GM23248 (cell line): Measurements from ENCODE around the gene ZNF813.

ENCODE experiments used
- EZH2 ChIP-seq: fragments of 200-600 bp; sonication (generic); IDR thresholded peaks from 2 replicates; pipeline ENCODE4 v1.6.1; 2018; ENCODE audit warnings: antibody characterized with exemption, mild to moderate bottlenecking; ENCODE audit not compliant: insufficient read depth, poor library complexity, severe bottlenecking
- EZH2phosphoT487 ChIP-seq: fragments of 200-600 bp; sonication (generic); IDR thresholded peaks from 2 replicates; pipeline ENCODE4 v1.6.1; 2018; ENCODE audit warnings: antibody characterized with exemption, moderate library complexity, mild to moderate bottlenecking, low read depth; ENCODE audit not compliant: insufficient read depth

- TF ChIP-seq EZH2 (no peak), EZH2phosphoT487 (no peak)
Observed at GRCh38 chr19:53517114-53517741, 49.7 kb downstream of the ZNF813 start.
